SK-N-SH treated with all-trans-retinoic acid at 6 μM for 48 hours (cell line): Measurements from ENCODE around the gene MAP1S.

ENCODE experiments used
- BACH2 ChIP-seq: fragments of 250-450 bp; sonication (Bioruptor Pico); IDR thresholded peaks from 2 replicates; pipeline ENCODE4 v1.9.0; 2021; ENCODE audit warnings: mild to moderate bottlenecking, borderline replicate concordance
- TCF4 ChIP-seq: fragments of 250-450 bp; sonication (Bioruptor Pico); IDR thresholded peaks from 2 replicates; pipeline ENCODE4 v1.8.0; 2021; ENCODE audit warnings: mild to moderate bottlenecking, moderate library complexity, borderline replicate concordance
- TOX ChIP-seq: fragments of 250-450 bp; sonication (Bioruptor Pico); IDR thresholded peaks from 2 replicates; pipeline ENCODE4 v1.8.0; 2021; ENCODE audit warnings: mild to moderate bottlenecking, moderate library complexity, borderline replicate concordance
- ZNF8 ChIP-seq: fragments of 450-650 bp; formaldehyde crosslinking; IDR thresholded peaks from 2 replicates; pipeline ENCODE4 v1.5.0; 2020; ENCODE audit warnings: mild to moderate bottlenecking, moderate library complexity

GRCh38 chr19:17727843-17728242 lies 8.6 kb downstream of the MAP1S start:
- TF ChIP-seq TCF4 (CRISPR knock-in tag) (no peak), TOX (no peak), ZNF8 (CRISPR knock-in tag) (no peak), BACH2 (CRISPR knock-in tag) (no peak)
